ENCODE results near the gene PIK3R5.
"Not testable (repeated sequence)": the region's sequence is repeated elsewhere in the genome, so short reads cannot be mapped to it uniquely, and the experiment has no call there.

Gene PIK3R5

GRCh38 chr17:8894202-8894671, 71.3 kb downstream of the PIK3R5 start:
- no peak for DNase-seq

- no peak for DNase-seq
These were observed 71.8 kb downstream of the PIK3R5 start for GRCh38 chr17:8893621-8894201.

GRCh38 chr17:8893059-8893458, 72.4 kb downstream of the PIK3R5 start:
- no peak for DNase-seq

- no peak for DNase-seq
These were observed 73.2 kb downstream of the PIK3R5 start for GRCh38 chr17:8892338-8892690.

GRCh38 chr17:8890671-8891070, 74.8 kb downstream of the PIK3R5 start:
- DNase-seq = no peak

- no peak for DNase-seq
These were observed 75.9 kb downstream of the PIK3R5 start for GRCh38 chr17:8889458-8890210.

GRCh38 chr17:8888704-8889302, 76.7 kb downstream of the PIK3R5 start:
- no peak for DNase-seq

GRCh38 chr17:8887834-8888703, 77.4 kb downstream of the PIK3R5 start:
- no peak for DNase-seq

GRCh38 chr17:8887301-8887700, 78.2 kb downstream of the PIK3R5 start:
- peak; percentile 28 for DNase-seq

- DNase-seq = no peak
These were observed 79.4 kb downstream of the PIK3R5 start for GRCh38 chr17:8885967-8886684.

GRCh38 chr17:8885163-8885966, 80.1 kb downstream of the PIK3R5 start:
- DNase-seq = not testable (repeated sequence)

- DNase-seq = no peak
These were observed 81.0 kb downstream of the PIK3R5 start for GRCh38 chr17:8884336-8884990.

- no peak for DNase-seq
These were observed 82.2 kb downstream of the PIK3R5 start for GRCh38 chr17:8883353-8883752.

GRCh38 chr17:8881606-8882005, 83.9 kb downstream of the PIK3R5 start:
- no peak for DNase-seq

- no peak for DNase-seq
These were observed 85.0 kb downstream of the PIK3R5 start for GRCh38 chr17:8880466-8880865.

GRCh38 chr17:8879410-8879809, 86.1 kb downstream of the PIK3R5 start:
- no peak for DNase-seq

- DNase-seq = no peak
These were observed 87.5 kb downstream of the PIK3R5 start for GRCh38 chr17:8877984-8878383.

- no peak for DNase-seq
These were observed 89.5 kb downstream of the PIK3R5 start for GRCh38 chr17:8875957-8876356.

GRCh38 chr17:8875436-8875835, 90.1 kb downstream of the PIK3R5 start:
- no peak for DNase-seq

GRCh38 chr17:8873801-8874715, 91.4 kb downstream of the PIK3R5 start:
- DNase-seq = no peak
